Endothelial cell of umbilical vein (primary cell): ENCODE results near the gene CORO6. TPM values are rescaled to one million over a fixed set of nuclear protein-coding genes. Genes with fewer than 3 reads are reported as not detected.

ENCODE experiments used
- BruUV-seq: library from RNA; stranded (reverse); fragments of 400-500 nt; replicated peaks from 2 replicates; lab custom pipeline; 2021; lab: Mats Ljungman, UMichigan
- CTCF ChIA-PET: fragments of 300-600, 350-600 bp; sonication (Branson Sonifier 250); formaldehyde crosslinking; loops from one replicate; lab custom pipeline; 2021; ENCODE audit warnings: antibody characterized with exemption, inconsistent platforms; lab: Charles Lee
- POLR2A ChIA-PET: fragments of 300-600, 350-600 bp; sonication (Branson Sonifier 250); formaldehyde crosslinking; loops from one replicate; lab custom pipeline; 2021; ENCODE audit warnings: antibody characterized with exemption, inconsistent platforms; lab: Charles Lee
- DNase-seq: peaks from one replicate; pipeline ENCODE4 v3.0.0-alpha.2; 2011; ENCODE audit warnings: low read depth, low spot score
- FAIRE-seq: peaks from 2 replicates; lab custom pipeline; 2011; peaks lifted over from hg19 to GRCh38; lab: Jason Lieb, UNC
- H2AFZ ChIP-seq: 2 replicates; pipeline ENCODE4 v1.6.0; 2012; ENCODE audit warnings: low read depth, low read length, control low read depth, inconsistent platforms
- H3K27ac ChIP-seq: 2 replicates; pipeline ENCODE4 v1.5.1; 2011; ENCODE audit warnings: low read depth, mild to moderate bottlenecking, control low read depth, low read length, moderate library complexity; ENCODE audit not compliant: insufficient read depth
- H3K27me3 ChIP-seq, 2 experiments: 2 replicates each; pipeline versions ENCODE4 v1.6.0 to v1.6.1; 2011; ENCODE audit warnings: low read length in 2 of 2, mixed read lengths in 1 of 2; ENCODE audit not compliant: control insufficient read depth in 2 of 2, insufficient read depth in 2 of 2
- H3K36me3 ChIP-seq, 2 experiments: 2 replicates in 1 of 2; 3 replicates in 1 of 2; pipeline ENCODE4 v1.5.1; 2011; ENCODE audit warnings: low read length in 2 of 2, mild to moderate bottlenecking in 1 of 2, moderate library complexity in 1 of 2; ENCODE audit not compliant: control insufficient read depth in 2 of 2, insufficient read depth in 2 of 2; ENCODE audit errors: extremely low read depth in 1 of 2
- H3K4me1 ChIP-seq: 3 replicates; pipeline ENCODE4 v1.5.1; 2011; ENCODE audit warnings: mild to moderate bottlenecking, low read length; ENCODE audit not compliant: control insufficient read depth, insufficient read depth; ENCODE audit errors: extremely low read depth
- H3K4me2 ChIP-seq: 2 replicates; pipeline ENCODE4 v1.6.1; 2011; ENCODE audit warnings: low read length, control low read depth, mixed read lengths; ENCODE audit not compliant: insufficient read depth
- H3K4me3 ChIP-seq, 3 experiments: fragments of 200-600 bp in 1 of 3; sonication (generic), shearing (Covaris generic) in 1 of 3; replicated peaks in 1 of 3; 2 replicates each; pipeline ENCODE4 v1.5.1; 2011 to 2016; ENCODE audit warnings: control low read depth in 3 of 3, low read length in 3 of 3, mild to moderate bottlenecking in 2 of 3, inconsistent platforms in 1 of 3, low read depth in 1 of 3, moderate library complexity in 1 of 3; ENCODE audit not compliant: insufficient read depth in 1 of 3
- H3K79me2 ChIP-seq: 2 replicates; pipeline ENCODE4 v1.6.0; 2012; ENCODE audit warnings: low read length, inconsistent platforms; ENCODE audit not compliant: control insufficient read depth, insufficient read depth
- H3K9ac ChIP-seq: replicated peaks from 2 replicates; pipeline ENCODE3; 2011; ENCODE audit warnings: low read length, control low read depth; ENCODE audit not compliant: insufficient read depth; ENCODE audit errors: extremely low read depth
- H3K9me1 ChIP-seq: replicated peaks from 3 replicates; pipeline ENCODE4 v1.6.0; 2011; ENCODE audit warnings: mild to moderate bottlenecking, low read length; ENCODE audit not compliant: control insufficient read depth, insufficient read depth; ENCODE audit errors: extremely low read depth
- H3K9me3 ChIP-seq: replicated peaks from 2 replicates; pipeline ENCODE4 v1.5.1; 2012; ENCODE audit warnings: low read length, inconsistent platforms; ENCODE audit not compliant: control insufficient read depth, insufficient read depth
- H4K20me1 ChIP-seq: replicated peaks from 2 replicates; pipeline ENCODE3; 2011; ENCODE audit warnings: mild to moderate bottlenecking, low read length; ENCODE audit not compliant: control insufficient read depth, insufficient read depth; ENCODE audit errors: extremely low read depth
- EZH2 ChIP-seq: IDR thresholded peaks from 2 replicates; pipeline ENCODE4 v1.6.1; 2012; ENCODE audit warnings: borderline replicate concordance, low read depth, mild to moderate bottlenecking, moderate library complexity, low read length, inconsistent platforms; ENCODE audit not compliant: severe bottlenecking
- FOS ChIP-seq: IDR thresholded peaks from 2 replicates; pipeline ENCODE4 v1.6.1; 2011; ENCODE audit warnings: mild to moderate bottlenecking, low read length, moderate library complexity, borderline replicate concordance; ENCODE audit not compliant: insufficient read depth
- GATA2 ChIP-seq: IDR thresholded peaks from 2 replicates; pipeline ENCODE4 v1.7.0; 2011; ENCODE audit warnings: low read depth, mild to moderate bottlenecking, moderate library complexity, mixed read lengths, low read length; ENCODE audit not compliant: insufficient read length, insufficient read depth
- JUN ChIP-seq: IDR thresholded peaks from 2 replicates; pipeline ENCODE4 v1.6.1; 2011; ENCODE audit warnings: borderline replicate concordance, low read depth; ENCODE audit not compliant: insufficient read length, insufficient read depth
- MAX ChIP-seq: IDR thresholded peaks from 2 replicates; pipeline ENCODE4 v1.6.1; 2011; ENCODE audit not compliant: insufficient read depth, insufficient read length
- MYC ChIP-seq: IDR thresholded peaks from one replicate; pipeline ENCODE4 v1.6.1; 2011; ENCODE audit warnings: mild to moderate bottlenecking, low read depth, low read length
- POLR2A ChIP-seq: IDR thresholded peaks from 2 replicates; pipeline ENCODE4 v1.6.1; 2012; ENCODE audit warnings: low read depth, mild to moderate bottlenecking, control low read depth, low read length
- POLR2AphosphoS5 ChIP-seq: IDR thresholded peaks from 2 replicates; pipeline ENCODE4 v1.6.1; 2012; ENCODE audit warnings: low read depth, mild to moderate bottlenecking, control low read depth, low read length, moderate library complexity; ENCODE audit not compliant: insufficient read depth
- dilution Hi-C: fragments of 300-500 bp; cut with MboI; formaldehyde crosslinking; loops from one replicate; pipeline ENCODE4 v1.15.0; 2019; ENCODE audit warnings: low sequenced_read_pairs; ENCODE audit not compliant: extremely low pct_ligation_motif_present
- intact Hi-C: fragments of 100-400 bp; cut with micrococcal nuclease; formaldehyde crosslinking; loops from one replicate; pipeline ENCODE4 v1.10.0; 2022
- polyA plus RNA-seq, 4 experiments: library from polyadenylated mRNA; depleted of rRNA in 3 of 4; stranded (reverse) in 3 of 4; unstranded in 1 of 4; fragments of >200 nt; gene quantifications; 2 replicates each; pipeline versions ENCODE4 v1.2.1 to v1.2.3, GENCODE V29; 2011 to 2012; ENCODE audit warnings: missing spikeins in 1 of 4
- total RNA-seq: library from RNA; stranded (reverse); gene quantifications from 2 replicates; pipeline ENCODE4 v1.2.3, GENCODE V29; 2021
- TF ChIP-seq, protein P1 (sequence below), 2 donors: IDR thresholded peaks; 1 replicate in 1 of 2; 2 replicates in 1 of 2; pipeline ENCODE4 v1.5.1; 2011; ENCODE audit warnings: low read length in 2 of 2, mild to moderate bottlenecking in 2 of 2, moderate library complexity in 2 of 2, control low read depth in 1 of 2, inconsistent platforms in 1 of 2, low read depth in 1 of 2; ENCODE audit not compliant: insufficient read depth in 1 of 2; ENCODE audit errors: extremely low read depth in 1 of 2

The CORO6 gene
- total and polyA plus RNA-seq, 2 donors (not counting 3 experiments of a cell fraction or from before 2014, with no cell fraction given) = 10.7 to 14.7 TPM

- H3K9me1 ChIP-seq = no peaks in the 10 kb centered on the region
- no TSS peak for BruUV-seq
- FAIRE-seq (no peak), DNase-seq (no peak)
- peaks cover 5 to 35% of the 10 kb centered on the region in 2 experiments for H3K36me3 ChIP-seq
- no peak overlapping the region for H3K9ac ChIP-seq
- no peaks in the 10 kb centered on the region for H3K9me3 ChIP-seq
- H3K79me2 ChIP-seq = no peaks in the 10 kb centered on the region
- H3K4me1 ChIP-seq = peaks cover 18% of the 10 kb centered on the region
- no peak for TF ChIP-seq JUN
- TF ChIP-seq MYC = no peak
- TF ChIP-seq FOS = no peak
- no peak for TF ChIP-seq GATA2
- TF ChIP-seq, protein P1, sequence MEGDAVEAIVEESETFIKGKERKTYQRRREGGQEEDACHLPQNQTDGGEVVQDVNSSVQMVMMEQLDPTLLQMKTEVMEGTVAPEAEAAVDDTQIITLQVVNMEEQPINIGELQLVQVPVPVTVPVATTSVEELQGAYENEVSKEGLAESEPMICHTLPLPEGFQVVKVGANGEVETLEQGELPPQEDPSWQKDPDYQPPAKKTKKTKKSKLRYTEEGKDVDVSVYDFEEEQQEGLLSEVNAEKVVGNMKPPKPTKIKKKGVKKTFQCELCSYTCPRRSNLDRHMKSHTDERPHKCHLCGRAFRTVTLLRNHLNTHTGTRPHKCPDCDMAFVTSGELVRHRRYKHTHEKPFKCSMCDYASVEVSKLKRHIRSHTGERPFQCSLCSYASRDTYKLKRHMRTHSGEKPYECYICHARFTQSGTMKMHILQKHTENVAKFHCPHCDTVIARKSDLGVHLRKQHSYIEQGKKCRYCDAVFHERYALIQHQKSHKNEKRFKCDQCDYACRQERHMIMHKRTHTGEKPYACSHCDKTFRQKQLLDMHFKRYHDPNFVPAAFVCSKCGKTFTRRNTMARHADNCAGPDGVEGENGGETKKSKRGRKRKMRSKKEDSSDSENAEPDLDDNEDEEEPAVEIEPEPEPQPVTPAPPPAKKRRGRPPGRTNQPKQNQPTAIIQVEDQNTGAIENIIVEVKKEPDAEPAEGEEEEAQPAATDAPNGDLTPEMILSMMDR (IDR thresholded peaks at IDR 0.05; ENCODE audit: extremely low read depth in 1 of 2, insufficient read depth in 1 of 2, low read depth in 1 of 2, low read length in 2 of 2) = no peak
- TF ChIP-seq MAX = no peak
- TF ChIP-seq EZH2 = no peak
- TF ChIP-seq POLR2A = no peak
- no peak for TF ChIP-seq POLR2AphosphoS5
- H4K20me1 ChIP-seq = no peaks in the 10 kb centered on the region
- no peak overlapping the region for H3K4me2 ChIP-seq
- H3K27me3 ChIP-seq = no peaks in the 10 kb centered on the region
- POLR2A ChIA-PET = no interaction called here
- CTCF ChIA-PET = interaction anchor here (0.6 to 8.8 kb wide), 11 partner anchors 8 to 448 kb away, joined by 3 to 105 read pairs (median 5); partner anchors contain the start of gene ANKRD13B
- H3K4me3 ChIP-seq = peak overlapping the region in 1 of 3 experiments; percentile 19
- no peak overlapping the region for H2AFZ ChIP-seq
- intact Hi-C loops = no loop called here
- no peak overlapping the region for H3K27ac ChIP-seq
- dilution Hi-C loops = no loop called here
These were observed 50.6 kb downstream of the CORO6 start for GRCh38 chr17:29571883-29572681.
